HG03064 (cell line): Measurements from ENCODE around the gene RAD51B.
"Not testable (repeated sequence)": the region's sequence is repeated elsewhere in the genome, so short reads cannot be mapped to it uniquely, and the experiment has no call there.

Source experiments
- ATAC-seq: cut with Tn5 transposase; IDR thresholded peaks from one replicate; pipeline ENCODE4 v1.9.1; 2021; ENCODE audit warnings: low read depth; ENCODE audit not compliant: unreplicated experiment

The RAD51B gene

DNA sequence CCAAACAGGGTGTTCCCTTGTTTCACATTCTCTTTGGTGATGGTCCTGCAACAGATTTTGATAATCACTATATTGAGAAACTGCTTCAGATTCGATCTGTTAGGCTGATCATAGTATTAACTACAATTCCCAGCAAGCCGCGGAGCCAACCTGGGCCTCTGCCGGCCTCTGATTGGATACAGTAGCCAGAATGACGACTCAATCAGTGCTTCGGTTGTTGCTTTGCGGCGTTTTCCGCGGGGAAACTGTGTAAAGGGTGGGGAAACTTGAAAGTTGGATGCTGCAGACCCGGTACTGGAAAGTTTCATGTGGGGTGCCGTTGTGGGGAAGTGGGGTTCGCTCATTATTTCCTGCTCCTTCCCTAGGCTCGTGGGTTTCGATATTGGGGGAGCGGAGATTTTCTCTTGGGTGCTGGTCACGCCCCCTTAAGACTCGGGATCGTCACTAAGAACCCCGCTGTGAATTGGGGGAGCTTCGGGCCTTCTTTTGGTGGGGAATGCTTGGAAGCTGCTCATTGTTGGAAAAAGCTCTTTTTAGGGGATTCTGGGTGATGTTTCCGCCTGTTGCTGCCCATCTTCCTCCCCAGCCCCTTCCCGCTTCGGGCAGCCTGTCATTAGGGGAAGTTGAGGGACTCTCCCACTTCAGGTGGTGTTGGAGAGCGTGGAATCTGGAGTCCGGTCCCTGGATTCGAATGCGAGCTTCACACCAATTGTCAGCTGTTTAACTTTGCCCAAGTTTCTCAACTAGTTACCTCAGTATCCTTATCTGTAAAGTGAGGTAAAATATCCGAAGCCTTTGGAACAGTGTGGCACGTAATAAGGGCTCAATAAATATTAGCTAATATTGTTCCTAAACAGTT lies at the start of gene RAD51B:
Gene RAD51B, plus strand, starts transcription at position 217 of the 859 bp plus-strand sequence.
- ATAC-seq: peak; percentile 45

DNA sequence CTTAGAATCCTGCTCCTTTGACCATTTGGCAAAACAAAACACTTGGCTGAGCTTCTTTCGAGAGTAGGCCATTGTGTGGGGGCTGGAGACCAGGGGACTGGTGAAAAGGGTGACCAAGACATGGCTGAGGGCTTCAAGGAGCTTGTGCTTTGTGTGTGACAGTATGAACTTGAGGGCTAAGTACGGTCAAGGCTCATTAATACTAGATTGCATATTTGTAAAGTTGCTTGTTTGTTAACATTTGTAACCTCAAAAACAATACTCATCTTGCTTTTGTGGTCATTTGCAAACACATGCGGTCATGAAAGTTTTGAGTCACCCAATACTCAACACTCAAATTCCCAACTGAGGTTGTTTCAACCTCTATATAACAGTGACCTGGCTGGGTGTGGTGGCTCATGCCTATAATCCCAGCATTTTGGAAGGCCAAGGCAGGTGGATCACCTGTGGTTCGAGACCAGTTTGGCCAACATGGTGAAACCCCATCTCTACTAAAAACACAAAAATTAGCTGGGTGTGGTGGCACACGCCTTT lies 45.7 kb upstream of the RAD51B start:
- ATAC-seq: no peak

GRCh38 chr14:67776653-67777322 lies 42.8 kb upstream of the RAD51B start:
- ATAC-seq: no peak

- ATAC-seq: no peak
Observed at GRCh38 chr14:67778792-67779191, 40.8 kb upstream of the RAD51B start.

- ATAC-seq: no peak
Observed at GRCh38 chr14:67782090-67782489, 37.5 kb upstream of the RAD51B start.

DNA sequence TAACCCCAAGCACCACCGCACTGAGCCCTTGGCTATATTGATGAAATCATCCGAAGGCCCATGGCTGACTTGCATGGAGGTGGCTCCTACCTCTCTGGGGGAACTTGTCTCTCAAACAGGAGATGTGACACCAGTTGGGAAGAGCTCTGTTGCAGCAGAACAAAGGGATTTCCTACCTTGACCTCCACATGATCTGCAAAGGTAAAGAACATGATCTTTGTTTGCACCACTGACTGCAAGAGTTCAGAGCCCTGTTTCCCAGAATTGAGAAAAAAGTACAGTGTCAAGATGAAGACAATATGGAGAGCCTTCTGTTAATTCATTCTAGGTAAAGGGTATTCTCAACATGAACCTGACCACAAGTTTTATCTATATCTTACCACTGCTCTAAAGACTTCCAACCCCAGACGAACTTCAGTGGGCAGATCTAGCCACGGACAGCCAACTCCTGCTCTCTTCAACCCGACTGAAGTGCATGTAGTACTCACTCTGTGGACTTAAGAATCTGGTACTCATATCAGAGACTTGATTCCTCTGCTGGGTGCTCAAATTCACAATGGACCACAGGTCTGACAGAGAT lies 35.2 kb upstream of the RAD51B start:
- ATAC-seq: no peak

GRCh38 chr14:67785270-67786109 lies 34.1 kb upstream of the RAD51B start:
- ATAC-seq: no peak

- ATAC-seq: no peak
Observed at GRCh38 chr14:67787673-67788072, 31.9 kb upstream of the RAD51B start.

GRCh38 chr14:67798731-67799130 lies 20.8 kb upstream of the RAD51B start:
- ATAC-seq: no peak

- no peak for ATAC-seq
Observed at GRCh38 chr14:67800743-67801142, 18.8 kb upstream of the RAD51B start.

DNA sequence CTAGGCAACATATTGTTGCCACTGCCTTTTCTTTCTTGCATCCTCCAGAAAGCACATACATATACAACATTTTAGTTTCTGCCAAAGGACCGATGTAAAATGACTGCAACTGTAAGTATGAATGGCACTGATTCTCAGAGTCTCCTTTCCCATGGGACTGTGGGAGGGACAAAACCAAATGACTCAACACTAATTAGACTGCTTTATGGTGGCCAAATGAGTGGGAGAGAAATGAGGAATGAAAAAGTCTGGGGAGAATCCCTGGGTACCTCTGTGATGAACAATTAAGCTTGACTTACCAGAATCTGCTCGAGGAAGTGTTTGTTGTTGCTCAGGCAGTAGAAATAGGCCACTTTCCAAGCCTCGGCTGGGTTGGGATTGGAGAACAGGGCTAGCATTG lies 13.3 kb upstream of the RAD51B start:
- no peak for ATAC-seq

GRCh38 chr14:67814821-67815220 lies 4.8 kb upstream of the RAD51B start:
- no peak for ATAC-seq

GRCh38 chr14:67815573-67816225 lies 3.9 kb upstream of the RAD51B start:
- ATAC-seq: peak; percentile 2

DNA sequence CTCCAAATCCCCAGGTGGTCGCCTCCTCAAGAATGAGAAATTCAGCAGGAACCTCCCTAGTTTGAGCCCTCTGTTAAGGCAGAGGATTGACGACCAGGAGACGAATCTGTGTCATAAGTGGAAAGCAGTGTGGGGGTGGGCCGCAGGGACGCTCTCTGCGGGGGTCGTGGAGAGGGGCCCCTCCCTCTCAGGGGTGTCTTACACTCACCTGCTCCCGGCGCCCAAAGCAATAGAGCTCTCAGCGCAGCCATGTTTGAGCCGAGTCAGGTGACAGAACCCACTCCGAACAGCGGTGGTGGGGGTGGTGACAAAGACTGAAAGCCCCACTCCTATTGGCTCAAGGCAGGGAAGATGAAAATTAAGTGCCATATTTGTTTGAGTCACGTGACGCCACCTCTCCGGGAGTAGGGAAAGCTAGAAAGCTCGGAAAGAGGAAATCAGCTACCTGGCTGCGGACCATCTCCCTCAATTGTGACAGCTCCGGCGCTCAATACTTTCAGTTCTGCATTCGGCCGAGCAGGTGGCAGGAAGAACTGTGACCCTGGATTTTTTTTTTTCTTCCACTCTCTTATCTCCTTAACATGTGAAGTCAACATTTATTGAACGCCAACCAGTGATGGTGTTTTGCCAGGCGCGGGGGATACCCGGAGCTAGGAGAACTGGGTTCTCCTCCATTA lies 3.1 kb upstream of the RAD51B start, which contains the start of gene ZFYVE26:
Gene ZFYVE26, minus strand, starts transcription at position 265 of the 677 bp plus-strand sequence. CDS start 627 bp downstream, outside the sequence.
- peak; percentile 60 for ATAC-seq

- ATAC-seq: no peak
Observed at GRCh38 chr14:67817750-67818438, 1.7 kb upstream of the RAD51B start.

GRCh38 chr14:67818476-67818875 lies 1.1 kb upstream of the RAD51B start:
- not testable (repeated sequence) for ATAC-seq

DNA sequence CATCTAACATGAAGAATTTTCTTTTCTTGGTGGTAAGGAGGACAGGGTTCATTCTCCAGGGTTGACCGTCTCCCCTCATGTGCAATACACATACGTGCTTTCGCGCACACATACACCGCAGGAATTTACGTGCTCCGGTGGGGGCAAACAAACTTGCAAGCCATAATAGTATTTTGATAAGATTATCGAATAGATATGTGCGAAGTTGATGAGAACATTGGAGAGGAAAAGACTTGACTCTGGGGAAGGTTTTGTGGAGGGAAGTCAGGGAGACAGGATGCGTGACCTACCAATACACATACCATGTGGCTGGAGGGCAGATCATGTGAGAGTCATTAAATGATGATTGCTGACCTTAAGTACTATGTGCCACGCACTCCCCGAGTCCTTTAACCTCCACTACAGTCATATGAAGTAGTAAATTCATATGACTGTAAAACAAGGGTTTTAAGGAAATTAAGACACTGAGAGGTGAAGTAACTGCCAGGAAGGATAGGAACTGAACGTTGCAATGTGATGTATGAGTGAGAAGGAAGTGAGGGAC lies 921 bp downstream of the RAD51B start:
- no peak for ATAC-seq

DNA sequence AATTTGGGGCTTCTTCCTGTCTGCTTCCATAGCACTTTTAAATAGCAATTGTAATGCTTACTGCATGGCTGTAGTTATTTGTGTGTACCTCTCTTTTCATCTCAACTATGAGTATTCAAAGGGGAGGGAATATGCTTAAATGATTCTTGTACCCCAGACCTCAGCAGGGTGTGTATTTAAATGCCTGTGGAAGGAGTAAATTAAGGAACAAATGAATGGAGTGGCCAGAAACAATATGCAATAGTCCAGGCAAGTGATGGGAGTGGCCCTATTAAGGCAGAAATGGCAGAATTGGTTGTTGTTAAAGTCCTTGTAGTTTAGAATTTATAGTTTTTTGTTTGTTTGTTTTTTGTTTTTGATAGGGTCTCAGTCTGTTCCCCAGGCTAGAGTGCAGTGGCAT lies 1.5 kb downstream of the RAD51B start:
- ATAC-seq: no peak
